Islet of Langerhans (tissue), 1 donor: ENCODE measurements around the gene TTPAL.

Source experiments
- FAIRE-seq: peaks from one replicate; lab custom pipeline; 2011; peaks lifted over from hg19 to GRCh38; lab: Jason Lieb, UNC

TTPAL gene

DNA sequence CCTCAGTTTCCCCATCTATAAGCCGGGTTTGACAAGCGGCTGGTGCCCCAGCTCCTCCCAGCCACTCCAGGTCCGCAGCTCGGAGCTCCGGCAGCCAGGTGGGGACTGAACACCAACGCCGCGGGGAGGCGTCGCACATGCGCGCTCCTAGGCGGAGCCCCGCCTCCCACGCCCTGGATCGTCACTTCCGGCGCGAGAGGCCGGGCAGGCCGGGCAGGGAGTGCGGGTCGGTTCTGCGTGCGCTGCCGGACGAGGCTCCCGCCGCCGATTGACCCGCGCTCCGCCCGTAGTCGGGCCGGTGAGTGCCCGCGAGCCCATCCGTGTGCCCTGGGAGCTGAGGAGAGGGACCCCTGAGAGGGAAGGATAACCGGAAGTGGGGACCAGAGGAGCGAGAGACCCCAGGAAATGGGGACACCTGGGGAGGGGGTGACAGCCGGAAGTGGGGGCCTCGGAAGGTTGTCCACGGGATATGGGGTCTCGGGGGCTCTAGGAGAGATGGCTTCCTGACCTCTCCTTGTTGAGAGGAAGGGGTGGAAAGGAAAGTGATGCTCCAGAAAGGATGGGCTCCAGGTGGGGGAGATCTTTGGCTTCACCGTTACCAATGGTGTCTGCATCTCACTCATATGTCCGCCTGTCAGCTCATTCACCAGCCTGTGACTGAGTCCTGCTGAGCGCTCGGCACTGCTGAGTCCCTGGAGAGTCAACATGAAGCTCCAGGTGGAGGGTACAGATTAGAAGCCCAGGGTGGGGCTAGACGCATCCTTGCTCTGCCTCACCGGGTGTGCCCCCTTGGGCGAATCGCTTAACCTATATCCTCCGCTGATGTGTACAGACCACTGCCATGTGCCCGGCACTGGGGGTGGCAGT is at the start of gene TTPAL:
TSS of gene TTPAL (plus strand) at position 181 of the 867 bp plus-strand sequence. CDS start 4,126 bp downstream, outside the sequence.
- FAIRE-seq: no peak

GRCh38 chr20:44425923-44426322 is 49.8 kb upstream of the TTPAL start:
- FAIRE-seq: no peak

DNA sequence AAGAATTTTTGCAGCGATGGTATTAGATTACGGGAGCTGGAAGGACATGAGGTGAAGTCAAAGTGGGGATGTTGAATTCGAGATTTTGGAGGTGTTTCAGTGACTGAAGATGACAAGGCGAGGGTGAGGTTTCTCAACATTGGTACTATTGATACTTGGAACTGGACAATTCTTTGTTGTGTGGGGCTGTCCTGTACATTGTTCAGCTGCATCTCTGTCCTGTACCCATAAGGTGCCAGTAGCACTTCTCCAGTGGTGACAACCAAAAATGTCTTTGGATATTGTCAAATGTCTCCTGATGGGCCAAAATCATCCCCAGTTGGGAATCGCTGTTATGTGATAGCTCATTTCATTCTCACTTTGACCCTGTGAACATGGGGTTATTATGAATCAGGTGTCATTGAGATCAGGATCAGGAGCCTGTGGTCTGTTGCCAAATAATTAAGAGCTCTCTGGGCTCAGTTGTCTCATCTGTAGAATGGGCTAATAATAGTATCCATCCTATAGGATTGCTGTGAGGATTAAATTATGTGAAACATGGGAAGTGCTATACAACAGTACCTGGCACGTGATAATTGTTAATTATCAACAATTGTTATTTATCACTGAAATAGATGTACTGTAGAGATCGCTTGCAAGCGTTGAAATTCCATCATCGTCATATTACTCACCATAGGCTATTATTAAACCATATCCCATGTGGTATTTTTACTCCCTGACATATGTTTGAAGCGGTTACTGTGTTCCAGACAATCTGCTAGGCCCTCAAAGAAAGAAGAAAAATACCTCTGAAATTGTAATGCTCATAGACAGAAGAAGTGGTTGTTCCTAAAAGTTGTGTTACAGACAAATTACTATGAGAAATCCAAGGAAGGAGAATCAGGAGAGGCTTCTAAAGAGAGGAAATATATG is 48.5 kb upstream of the TTPAL start:
- no peak for FAIRE-seq

DNA sequence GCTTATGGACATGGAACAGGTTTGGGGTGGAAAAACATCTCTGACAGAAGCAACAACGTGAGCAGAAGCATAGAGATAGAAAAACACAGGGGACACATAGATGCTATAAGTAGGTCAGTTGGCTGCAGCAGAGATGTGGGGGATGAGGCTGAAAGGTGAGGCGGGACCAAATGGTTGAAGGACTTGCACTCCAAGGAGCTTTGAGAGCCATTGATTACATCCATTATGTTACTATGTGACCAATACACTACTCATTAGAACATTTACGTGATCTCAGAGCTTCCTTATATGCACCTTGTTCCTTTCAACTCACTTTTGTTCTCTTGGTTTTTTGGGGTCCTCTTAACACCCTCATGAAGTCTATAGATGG is 47.9 kb upstream of the TTPAL start:
- no peak for FAIRE-seq

GRCh38 chr20:44428174-44429016 is 47.3 kb upstream of the TTPAL start:
- no peak for FAIRE-seq

DNA sequence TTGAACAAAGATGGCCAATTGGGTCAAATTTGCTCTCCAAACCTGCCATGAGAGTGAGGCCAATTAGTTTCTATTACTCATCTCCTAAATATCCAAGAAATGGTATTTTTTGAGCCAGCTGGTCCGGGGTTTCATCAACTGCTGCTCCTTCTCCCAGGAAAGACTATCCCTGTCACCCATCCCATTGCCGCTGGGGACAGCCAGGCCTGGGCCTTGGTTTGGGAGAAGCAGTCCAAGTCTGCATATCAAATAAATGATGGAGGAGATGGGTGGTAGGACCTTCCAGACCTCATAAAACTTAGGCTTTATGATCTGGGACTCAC is 46.7 kb upstream of the TTPAL start:
- no peak for FAIRE-seq

- no peak for FAIRE-seq
These were observed 46.0 kb upstream of the TTPAL start for GRCh38 chr20:44429419-44430269.

- FAIRE-seq: no peak
These were observed 45.2 kb upstream of the TTPAL start for GRCh38 chr20:44430270-44431065.

- no peak for FAIRE-seq
These were observed 44.6 kb upstream of the TTPAL start for GRCh38 chr20:44431118-44431501.

GRCh38 chr20:44431502-44432234 is 44.0 kb upstream of the TTPAL start:
- FAIRE-seq: no peak

GRCh38 chr20:44432618-44433577 is 42.8 kb upstream of the TTPAL start:
- FAIRE-seq: no peak

DNA sequence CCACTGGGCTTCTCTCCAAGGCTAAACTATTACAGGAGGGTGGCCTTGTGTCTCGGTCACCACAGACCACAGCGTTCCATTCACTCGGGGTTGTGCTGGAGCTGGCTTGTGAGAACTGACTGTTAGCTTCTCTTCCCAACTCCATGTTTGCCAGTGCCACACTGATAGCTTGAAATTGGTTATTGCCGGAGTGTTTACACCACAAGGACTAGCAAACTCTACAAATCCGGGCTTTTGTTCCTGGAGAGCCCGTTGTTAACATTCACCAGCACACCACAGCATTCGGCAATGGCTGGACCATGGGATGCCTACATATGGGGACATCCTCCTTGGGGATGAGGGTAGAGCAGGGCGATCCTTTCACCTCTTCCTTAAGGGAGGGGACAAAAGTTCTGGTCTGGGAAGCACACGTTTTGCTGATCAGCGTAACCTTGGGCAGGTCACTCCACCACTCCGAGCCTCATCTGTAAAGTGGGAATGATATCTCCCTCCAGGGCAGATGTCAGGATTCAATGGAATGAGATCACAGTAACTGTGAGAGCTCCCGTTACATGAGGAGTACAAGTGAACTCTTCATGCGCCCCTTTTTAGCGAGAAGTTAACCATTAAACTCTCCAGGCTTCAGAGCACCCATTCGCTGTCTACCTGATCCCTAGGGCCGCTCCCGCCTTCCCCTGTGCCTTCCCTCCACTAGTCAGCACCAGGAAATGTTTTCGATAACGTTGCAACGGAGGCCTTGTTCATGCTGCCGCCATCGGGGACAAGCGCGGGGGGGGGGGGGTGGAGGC is 41.7 kb upstream of the TTPAL start:
- no peak for FAIRE-seq

DNA sequence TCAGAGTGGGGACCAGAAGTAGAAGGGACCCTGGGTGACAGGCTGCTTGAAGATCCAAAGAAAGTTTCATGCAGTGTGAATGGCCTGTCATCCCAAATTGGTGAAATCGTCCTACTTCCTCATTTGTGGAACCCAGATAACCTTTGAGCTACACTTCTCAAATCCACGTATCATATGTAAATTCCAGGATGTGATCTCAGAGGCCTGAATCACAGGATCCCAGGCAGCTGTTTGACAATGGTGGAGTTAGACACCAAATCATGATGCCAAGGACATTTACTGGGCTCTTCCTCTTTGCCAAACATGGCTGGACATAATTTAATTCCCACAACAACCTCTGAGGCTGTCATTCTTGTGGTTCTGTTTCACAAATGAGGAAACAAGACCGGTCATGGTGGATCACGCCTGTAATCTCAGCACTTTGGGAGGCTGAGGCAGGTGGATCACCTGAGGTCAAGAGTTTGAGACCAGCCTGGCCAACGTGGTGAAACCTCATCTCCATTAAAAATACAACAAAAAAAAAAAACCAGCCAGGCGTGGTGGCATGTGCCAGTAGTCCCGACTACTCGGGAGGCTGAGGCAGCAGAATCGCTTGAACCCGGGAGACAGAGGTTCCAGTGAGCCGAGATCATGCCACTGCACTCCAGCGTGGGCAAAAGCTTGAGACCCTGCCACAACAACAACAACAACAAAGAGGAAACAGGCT is 39.9 kb upstream of the TTPAL start:
- no peak for FAIRE-seq

- FAIRE-seq: no peak
These were observed 39.3 kb upstream of the TTPAL start for GRCh38 chr20:44436393-44436792.

GRCh38 chr20:44437497-44437896 is 38.2 kb upstream of the TTPAL start:
- no peak for FAIRE-seq

DNA sequence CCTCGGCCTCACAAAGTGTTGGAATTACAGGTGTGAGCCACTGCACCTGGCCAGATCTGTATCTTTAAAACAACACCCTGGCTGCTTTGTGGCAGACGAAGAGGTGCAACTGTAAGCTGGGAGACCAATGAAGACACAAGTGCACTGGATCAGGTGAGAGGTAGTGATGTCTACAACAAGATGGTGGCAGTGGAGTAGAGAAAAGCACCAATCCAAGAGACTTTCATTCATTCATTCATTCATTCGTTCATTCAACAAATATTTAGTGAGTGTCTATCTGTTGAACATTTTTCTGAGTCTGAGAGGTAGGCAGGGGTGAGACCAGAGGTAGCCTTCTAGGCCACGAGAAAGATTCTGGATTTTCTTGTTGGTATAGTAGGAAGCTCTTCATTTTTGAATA is 36.9 kb upstream of the TTPAL start:
- no peak for FAIRE-seq

- no peak for FAIRE-seq
These were observed 36.4 kb upstream of the TTPAL start for GRCh38 chr20:44439318-44439717.
